Measurements from ENCODE around the gene ZNRF3.

DNA sequence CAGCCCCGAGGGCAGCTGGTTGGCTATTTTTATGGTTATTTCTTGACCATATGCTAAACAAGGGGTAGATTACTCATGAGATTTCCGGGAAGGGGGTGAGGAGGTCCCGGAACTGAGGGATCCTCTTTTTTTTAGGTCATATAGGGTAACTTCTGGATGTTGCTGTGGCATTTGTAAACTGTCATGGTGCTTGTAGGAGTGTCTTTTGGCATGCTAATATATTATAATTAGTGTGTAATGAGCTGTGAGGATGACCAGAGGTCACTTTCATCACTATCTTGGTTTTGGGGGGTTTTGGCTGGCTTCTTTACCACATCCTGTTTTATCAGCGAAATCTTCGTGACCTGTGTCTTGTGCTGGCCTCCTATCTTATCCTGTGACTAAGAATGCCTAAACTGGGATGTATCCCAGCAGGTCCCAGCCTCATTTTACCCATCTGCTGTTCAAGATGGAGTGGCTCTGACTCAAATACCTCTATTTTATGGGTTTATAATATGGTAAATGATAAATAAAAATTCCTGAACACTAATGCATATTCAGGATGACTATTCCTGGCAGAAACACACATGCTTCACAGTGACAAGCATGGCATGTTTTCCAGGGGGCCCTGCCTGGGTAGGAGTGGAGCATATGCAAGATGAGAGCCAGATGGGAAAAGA, 200.7 kb downstream of the ZNRF3 start:
- TF ChIP-seq, protein P1, sequence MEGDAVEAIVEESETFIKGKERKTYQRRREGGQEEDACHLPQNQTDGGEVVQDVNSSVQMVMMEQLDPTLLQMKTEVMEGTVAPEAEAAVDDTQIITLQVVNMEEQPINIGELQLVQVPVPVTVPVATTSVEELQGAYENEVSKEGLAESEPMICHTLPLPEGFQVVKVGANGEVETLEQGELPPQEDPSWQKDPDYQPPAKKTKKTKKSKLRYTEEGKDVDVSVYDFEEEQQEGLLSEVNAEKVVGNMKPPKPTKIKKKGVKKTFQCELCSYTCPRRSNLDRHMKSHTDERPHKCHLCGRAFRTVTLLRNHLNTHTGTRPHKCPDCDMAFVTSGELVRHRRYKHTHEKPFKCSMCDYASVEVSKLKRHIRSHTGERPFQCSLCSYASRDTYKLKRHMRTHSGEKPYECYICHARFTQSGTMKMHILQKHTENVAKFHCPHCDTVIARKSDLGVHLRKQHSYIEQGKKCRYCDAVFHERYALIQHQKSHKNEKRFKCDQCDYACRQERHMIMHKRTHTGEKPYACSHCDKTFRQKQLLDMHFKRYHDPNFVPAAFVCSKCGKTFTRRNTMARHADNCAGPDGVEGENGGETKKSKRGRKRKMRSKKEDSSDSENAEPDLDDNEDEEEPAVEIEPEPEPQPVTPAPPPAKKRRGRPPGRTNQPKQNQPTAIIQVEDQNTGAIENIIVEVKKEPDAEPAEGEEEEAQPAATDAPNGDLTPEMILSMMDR (IDR thresholded peaks at IDR 0.05; ENCODE audit: insufficient read depth, low read depth, low read length): no peak
- no peak for TF ChIP-seq EZH2 (IDR thresholded peaks at IDR 0.05; ENCODE audit: insufficient read depth, low read length)
